RWPE1 (cell line): ENCODE results near the gene PGPEP1.
A peak's percentile ranks its signal among the peaks of the same experiment; 100 is the strongest.

Source experiments
- CTCF ChIA-PET: fragments of 350-600 bp; sonication (Branson Sonifier 250); formaldehyde crosslinking; extraction: SDS; loops from one replicate; lab custom pipeline; 2021; lab: Yijun Ruan, JAX
- POLR2A ChIA-PET: fragments of 400-600 bp; formaldehyde crosslinking; extraction: SDS; loops from one replicate; lab custom pipeline; 2020; ENCODE audit warnings: antibody characterized with exemption; ENCODE audit not compliant: low non-redundant PET; lab: Yijun Ruan, JAX
- DNase-seq: peaks from one replicate; pipeline ENCODE4 v3.0.0; 2012; ENCODE audit warnings: low spot score
- H3K27ac ChIP-seq: fragments of 450-650 bp; 2 replicates; pipeline ENCODE4 v1.5.1; 2017
- CTCF ChIP-seq: fragments of 450-650 bp; conservative IDR thresholded peaks from 2 replicates; pipeline ENCODE4 v1.5.1; 2017; ENCODE audit warnings: low read depth, mild to moderate bottlenecking

PGPEP1 gene

GRCh38 chr19:18293642-18294466, 46.5 kb upstream of the PGPEP1 start:
- POLR2A ChIA-PET: interaction anchor here (1.7 kb wide), 1 partner anchor 12 kb away, joined by 9 read pairs; the partner anchor contains the start of gene JUND
- no peak for DNase-seq
- no peak for TF ChIP-seq CTCF
- CTCF ChIA-PET: no interaction called here
- H3K27ac ChIP-seq: peak overlapping the region; percentile 91

GRCh38 chr19:18294467-18294864, 45.9 kb upstream of the PGPEP1 start:
- H3K27ac ChIP-seq: peak overlapping the region; percentile 91; the same call in 1 of the 2 replicates
- ChIA-PET POLR2A (no interaction called here), CTCF (no interaction called here)
- no peak for TF ChIP-seq CTCF
- DNase-seq: peak; percentile 68

GRCh38 chr19:18295034-18295451, 45.4 kb upstream of the PGPEP1 start:
- DNase-seq: no peak
- no peak overlapping the region for H3K27ac ChIP-seq
- POLR2A ChIA-PET: no interaction called here
- CTCF ChIA-PET: no interaction called here
- no peak for TF ChIP-seq CTCF

GRCh38 chr19:18297308-18297707, 43.1 kb upstream of the PGPEP1 start:
- CTCF ChIA-PET: interaction anchor here (0.7 to 0.8 kb wide), 2 partner anchors 36 to 749 kb away, joined by 3 read pairs; no protein-coding TSS in a partner anchor
- POLR2A ChIA-PET: no interaction called here

GRCh38 chr19:18298601-18299000, 41.8 kb upstream of the PGPEP1 start:
- CTCF ChIA-PET: no interaction called here
- DNase-seq: no peak
- H3K27ac ChIP-seq: peak overlapping the region; percentile 97
- no peak for TF ChIP-seq CTCF
- POLR2A ChIA-PET: no interaction called here

More at GRCh38 chr19:18297308-18297707, 43.1 kb upstream of the PGPEP1 start:
- H3K27ac ChIP-seq: peak overlapping the region; percentile 97
- TF ChIP-seq CTCF: no peak
- no peak for DNase-seq

GRCh38 chr19:18299654-18300053, 40.7 kb upstream of the PGPEP1 start:
- CTCF ChIA-PET: interaction anchor here (0.6 kb wide), 1 partner anchor 88 kb away, joined by 5 read pairs; no protein-coding TSS in a partner anchor
- POLR2A ChIA-PET: no interaction called here
- peak overlapping the region; percentile 97 for H3K27ac ChIP-seq
- TF ChIP-seq CTCF: no peak
- DNase-seq: no peak
